Prostate gland (tissue), 2 donors: ENCODE data around the gene NR1H2.

ENCODE experiments used
- CTCF ChIP-seq, 4 experiments: fragments of 200-600 bp in 2 of 4; fragments of 450-650 bp in 2 of 4; sonication (generic) in 2 of 4; IDR thresholded peaks; 1 replicate in 3 of 4; 2 replicates in 1 of 4; pipeline ENCODE4 v1.5.1; 2016 to 2019; ENCODE audit warnings: antibody characterized with exemption in 4 of 4, mild to moderate bottlenecking in 2 of 4, moderate library complexity in 2 of 4
- POLR2A ChIP-seq: fragments of 450-650 bp; IDR thresholded peaks from one replicate; pipeline ENCODE4 v1.6.1; 2016; ENCODE audit warnings: antibody characterized with exemption, mild to moderate bottlenecking
- POLR2AphosphoS5 ChIP-seq: sonication (generic); formaldehyde crosslinking; IDR thresholded peaks from one replicate; pipeline ENCODE4 v1.6.1; 2017; ENCODE audit warnings: antibody characterized with exemption

DNA sequence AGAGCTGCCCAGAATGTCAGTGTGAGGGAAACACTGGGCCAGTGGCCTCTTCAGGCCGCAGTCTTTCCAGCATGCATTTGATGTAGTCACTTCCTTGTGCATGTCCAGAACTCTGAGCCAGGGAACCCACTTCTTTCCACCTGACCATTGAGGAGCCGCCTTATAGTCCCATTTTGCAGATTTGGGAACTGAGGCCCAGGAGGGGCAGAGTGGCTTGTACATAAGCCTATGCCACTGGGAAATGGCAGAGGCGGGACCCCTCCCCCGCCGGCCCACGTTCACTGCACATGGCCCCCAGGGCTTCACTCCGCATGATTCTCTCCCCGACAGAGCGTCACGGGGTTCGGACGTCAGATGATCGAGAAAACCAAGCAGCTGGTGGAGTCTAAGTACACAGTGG, 36.8 kb downstream of the NR1H2 start:
- no peak for TF ChIP-seq CTCF (IDR thresholded peaks at IDR 0.05)
- TF ChIP-seq POLR2AphosphoS5, result no peak
- TF ChIP-seq POLR2A, result no peak
